NCI-H1092 (cell line): ENCODE results near the gene ATP6V0D1.

ENCODE experiments used
- DNase-seq: peaks from one replicate; lab custom pipeline; 2025; lab: John Stamatoyannopoulos, UW

Gene ATP6V0D1

DNA sequence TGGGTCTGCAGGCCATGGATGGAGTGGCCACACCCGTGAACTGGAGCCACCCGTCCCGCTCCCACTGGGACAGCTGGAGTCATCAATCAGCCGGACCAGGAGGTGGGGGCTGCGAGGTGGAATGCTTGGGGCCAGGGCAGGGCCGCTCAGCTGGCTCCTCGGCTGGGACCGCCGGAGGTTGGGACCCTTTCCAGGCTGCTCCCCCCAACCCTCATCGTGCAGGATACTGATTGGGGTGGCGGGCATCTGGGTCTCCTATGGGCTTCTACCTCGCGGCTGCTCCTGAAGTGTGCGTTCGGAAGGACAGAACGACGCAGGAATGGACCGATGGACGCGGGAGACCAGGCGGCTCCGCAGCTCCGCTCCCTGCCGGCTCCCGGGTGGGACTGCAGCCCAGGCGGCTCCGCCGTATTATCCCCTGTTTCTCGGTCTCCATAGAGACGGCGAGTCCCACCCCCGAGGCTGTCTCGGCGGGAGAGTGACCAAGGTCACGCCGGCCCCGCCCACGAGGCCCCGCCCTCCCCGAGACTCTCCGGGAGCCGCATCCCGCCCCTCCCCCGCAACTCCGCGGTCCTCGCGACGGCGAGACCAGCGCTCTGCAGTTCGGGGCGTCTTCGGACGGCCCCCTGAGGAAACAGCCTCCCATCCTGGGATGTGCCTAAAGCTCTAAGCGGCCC, 87.7 kb downstream of the ATP6V0D1 start, which contains the start of gene TPPP3:
TSS of gene TPPP3 (minus strand) at position 388 of the 677 bp plus-strand sequence. CDS start 2,387 bp downstream, outside the sequence.
- peak; percentile 91 for DNase-seq

DNA sequence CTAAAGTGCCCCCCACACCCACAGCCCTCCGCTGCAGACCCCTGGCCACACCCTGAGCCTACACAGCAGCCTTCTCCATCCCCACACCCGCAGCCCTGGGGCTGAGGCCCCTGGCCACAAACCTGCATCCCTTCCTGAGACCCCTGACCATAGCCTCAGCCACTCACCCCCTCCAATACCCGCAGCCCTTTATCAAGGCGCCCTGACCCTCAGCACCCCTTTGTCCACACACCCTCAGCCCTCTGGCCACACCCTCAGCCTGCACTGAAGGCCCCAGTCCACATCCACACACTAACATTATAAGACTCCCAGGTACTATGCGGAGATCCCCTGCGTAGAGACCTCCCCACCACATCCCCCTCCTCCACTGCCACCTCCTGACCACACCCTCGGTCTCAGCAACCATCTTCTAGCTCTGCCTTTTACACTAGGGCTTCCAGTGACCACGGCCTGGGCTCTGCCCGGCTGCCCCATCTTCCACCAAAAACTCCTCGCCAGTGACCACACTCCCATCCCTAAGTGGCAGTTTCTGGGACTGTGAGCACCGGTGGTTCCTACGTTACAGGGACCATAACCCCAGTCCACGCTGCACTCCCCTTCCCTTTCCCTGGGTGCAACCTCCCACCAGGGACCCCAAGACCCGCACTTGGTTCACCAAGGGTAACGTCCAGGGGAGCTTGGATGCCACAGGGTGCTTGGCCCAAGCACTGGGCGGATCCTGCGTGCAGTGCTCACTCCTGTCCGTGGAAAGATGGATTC, 88.5 kb downstream of the ATP6V0D1 start:
- no peak for DNase-seq

GRCh38 chr16:67391424-67392300, 89.3 kb downstream of the ATP6V0D1 start:
- DNase-seq = no peak

- no peak for DNase-seq
Observed at GRCh38 chr16:67390816-67391423, 90.0 kb downstream of the ATP6V0D1 start.

- no peak for DNase-seq
Observed at GRCh38 chr16:67389911-67390815, 90.8 kb downstream of the ATP6V0D1 start.

- no peak for DNase-seq
Observed at GRCh38 chr16:67388591-67388990, 92.4 kb downstream of the ATP6V0D1 start.

- no peak for DNase-seq
Observed at GRCh38 chr16:67388191-67388590, 92.8 kb downstream of the ATP6V0D1 start.
